HG03558 (cell line): ENCODE results near the gene HMX1.

Source experiments
- ATAC-seq: cut with Tn5 transposase; IDR thresholded peaks from one replicate; pipeline ENCODE4 v1.9.1; 2021; ENCODE audit warnings: moderate number of reproducible peaks; ENCODE audit not compliant: unreplicated experiment; ENCODE audit errors: extremely low read depth

The HMX1 gene

DNA sequence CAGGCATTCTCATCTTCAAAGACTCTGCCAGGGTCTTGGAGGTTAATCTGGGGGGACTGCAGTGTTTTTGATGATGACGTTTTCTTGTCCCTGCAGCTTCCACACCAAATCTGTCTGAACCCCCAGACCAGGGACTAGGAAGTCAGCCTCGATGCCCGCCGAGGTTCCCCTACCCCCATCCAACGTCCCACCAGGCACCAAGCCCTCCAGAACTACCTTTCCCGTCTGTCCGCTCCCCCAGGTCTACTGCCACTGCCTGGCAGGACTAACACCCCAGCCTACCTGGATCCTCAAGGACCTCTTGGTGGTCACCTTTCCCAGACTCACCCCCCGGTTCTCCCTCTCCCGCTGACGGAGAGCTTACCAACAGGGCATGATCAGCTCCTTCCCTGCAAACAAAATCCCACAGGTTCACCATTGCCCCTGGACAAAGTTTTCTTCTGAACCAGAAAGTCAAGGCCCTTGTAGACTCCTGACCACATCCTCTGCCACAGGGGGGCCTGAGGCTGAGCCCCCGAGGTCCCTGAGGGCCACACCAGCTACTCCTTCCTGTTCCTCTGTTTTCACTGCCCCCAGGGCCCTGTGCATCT, 40.9 kb downstream of the HMX1 start:
- ATAC-seq: no peak

DNA sequence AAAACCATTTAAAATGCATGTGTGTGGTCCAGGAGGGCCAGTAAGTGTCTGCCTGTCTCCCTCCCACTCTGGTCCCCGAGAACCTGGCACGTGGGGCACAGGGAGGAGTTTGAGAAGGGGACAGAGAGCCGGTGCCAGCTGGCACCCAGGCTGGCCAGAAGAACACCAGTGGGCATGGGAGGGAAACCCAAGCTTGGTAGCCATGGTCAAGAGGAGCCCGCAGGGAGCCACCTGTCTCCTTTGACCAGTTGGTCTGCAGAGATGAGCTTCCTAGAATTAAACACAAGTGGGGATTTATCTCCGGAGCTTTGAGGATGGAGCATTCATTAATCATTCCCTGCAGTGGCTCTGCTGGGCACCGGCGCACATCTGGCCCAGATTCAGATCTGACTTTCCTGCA, 41.6 kb downstream of the HMX1 start:
- no peak for ATAC-seq

DNA sequence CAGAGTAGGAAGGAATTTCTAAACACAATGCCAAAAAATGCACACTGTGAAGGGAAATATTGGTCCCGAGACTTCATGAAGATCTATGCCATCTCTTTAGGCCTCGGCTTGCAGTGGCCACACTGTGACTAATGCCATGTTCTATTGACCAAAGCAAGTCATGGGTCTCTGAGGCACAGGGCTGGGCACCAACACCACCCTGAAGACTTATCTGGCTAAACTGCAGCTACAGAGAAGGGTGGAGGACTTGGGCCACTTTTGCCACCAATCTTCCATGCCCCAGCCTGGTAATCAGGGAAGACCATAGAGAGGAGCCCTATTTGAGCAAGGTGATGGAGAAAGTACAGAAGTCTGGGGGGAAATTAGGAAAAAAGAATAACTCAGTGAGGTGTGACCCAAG, 42.1 kb downstream of the HMX1 start:
- ATAC-seq: no peak

DNA sequence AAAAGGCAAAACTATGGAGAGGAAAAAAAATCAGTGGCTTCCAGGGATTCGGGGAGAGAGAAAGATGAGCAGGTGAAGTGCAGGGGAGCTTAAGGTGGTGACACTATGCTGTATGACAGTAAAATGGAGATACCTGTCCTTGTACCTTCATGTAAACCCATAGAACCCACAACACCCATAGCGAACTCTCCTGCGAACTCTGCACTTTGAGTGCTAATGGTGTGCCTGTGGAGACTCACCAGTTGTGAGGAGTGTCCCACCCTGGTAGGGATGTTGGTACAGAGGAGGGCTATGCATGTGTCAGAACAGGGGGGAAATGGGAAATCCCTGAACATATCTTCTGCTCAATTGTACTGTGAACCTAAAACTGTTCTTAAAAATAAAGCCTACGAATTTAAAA, 42.8 kb downstream of the HMX1 start:
- ATAC-seq: no peak

DNA sequence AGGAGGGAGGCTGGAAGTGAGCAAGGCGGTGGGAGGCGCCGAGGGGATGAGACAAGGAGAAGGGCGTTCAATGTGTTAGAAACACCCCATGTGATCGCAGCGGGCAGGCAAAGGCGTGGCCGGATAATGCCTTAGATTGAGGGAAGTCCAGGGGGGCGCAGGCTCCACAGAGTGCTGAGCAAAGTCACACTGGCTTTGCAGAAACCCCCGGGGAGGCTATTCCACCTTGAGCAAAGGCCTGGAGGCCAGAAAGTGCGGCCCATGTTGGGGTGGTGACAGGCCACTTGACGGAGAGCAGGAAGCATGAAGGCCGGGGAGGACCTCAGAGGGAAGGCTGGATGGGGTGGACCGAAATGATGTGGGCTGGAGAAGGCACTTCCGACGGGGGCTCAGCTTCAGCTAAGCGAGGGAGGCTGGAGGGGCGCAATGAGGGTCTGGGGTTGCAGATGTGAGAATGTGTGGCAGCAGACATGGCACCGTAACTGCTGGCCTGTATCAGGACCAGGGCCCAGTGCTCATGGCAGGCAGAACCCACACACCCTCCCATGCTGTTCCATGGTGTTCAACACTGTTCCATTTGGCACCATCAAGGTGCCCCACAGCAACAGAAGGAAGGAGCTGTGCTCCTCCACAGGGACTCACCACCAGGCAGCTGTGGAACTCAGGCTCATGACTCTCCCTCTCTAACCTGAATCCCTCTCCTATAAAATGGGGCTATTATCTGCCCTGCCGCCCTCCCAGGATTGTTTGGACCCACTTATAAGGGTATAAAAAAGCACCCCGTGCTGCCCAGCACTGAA, 50.3 kb downstream of the HMX1 start:
- no peak for ATAC-seq

DNA sequence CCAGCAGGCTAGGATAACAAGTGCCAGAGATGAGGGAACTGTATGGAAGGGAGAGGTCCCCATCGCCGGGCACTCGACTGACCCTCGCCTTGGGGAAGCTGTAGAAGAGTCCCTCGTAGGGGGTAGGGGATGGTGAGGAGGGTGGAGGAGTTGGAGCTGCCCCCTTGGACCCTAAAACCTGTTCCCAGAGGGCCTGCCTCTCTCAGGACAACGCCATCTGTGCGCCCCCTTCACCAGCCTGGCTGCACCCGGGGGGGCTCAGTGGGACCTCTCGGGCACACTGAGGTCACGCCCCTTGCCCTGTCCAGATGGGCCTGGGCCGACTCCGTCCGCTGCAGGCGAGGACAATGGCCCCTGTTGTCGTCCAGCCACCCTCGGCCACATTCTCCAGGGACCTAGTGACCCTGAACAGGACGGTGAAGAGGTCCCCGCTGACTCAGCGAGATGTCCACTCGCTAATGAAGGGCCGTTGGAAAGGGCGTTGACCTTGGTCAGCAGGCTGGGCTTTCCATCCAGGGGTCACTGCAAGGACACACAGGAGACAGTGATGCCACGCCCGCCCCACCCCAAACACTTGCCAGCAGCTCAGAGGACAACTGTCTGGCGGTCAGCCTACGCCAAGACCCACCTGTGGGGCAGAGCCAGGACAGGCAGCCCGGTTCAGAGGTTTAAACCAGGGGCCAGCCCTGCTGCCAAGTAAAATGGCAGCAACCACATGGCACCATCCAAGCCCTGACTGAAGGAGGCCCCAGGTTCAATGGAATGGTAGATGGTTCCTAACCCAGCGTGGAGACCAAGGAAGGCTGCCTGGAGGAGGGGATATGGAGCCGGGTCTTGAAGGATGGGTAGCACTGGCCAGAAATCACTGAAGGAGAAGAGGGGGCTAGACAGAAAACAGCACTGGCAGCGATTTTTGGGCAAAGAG, 51.2 kb downstream of the HMX1 start:
- ATAC-seq: no peak

- no peak for ATAC-seq
Measured at GRCh38 chr4:8819473-8820177, 52.0 kb downstream of the HMX1 start.

- ATAC-seq: no peak
Measured at GRCh38 chr4:8819019-8819418, 52.6 kb downstream of the HMX1 start.

GRCh38 chr4:8818063-8818881, 53.4 kb downstream of the HMX1 start:
- ATAC-seq: no peak

DNA sequence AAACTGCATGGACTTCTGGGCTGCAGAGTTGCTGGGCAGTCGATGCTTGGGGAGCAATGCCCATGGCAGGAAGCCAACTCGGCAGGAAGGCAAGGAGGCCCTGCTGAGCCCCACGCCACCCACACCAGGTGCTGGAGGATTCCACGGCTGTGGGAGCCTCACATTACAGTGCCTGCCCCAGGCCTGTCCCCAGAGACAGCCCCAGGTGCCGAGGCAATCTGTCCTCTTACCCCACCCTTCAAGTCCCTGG, 53.9 kb downstream of the HMX1 start:
- ATAC-seq: no peak

GRCh38 chr4:8817096-8817812, 54.4 kb downstream of the HMX1 start:
- ATAC-seq: no peak
